HG03175 (cell line): ENCODE measurements around the gene DESI1.
A peak's percentile ranks its signal among the peaks of the same experiment; 100 is the strongest.
"Not testable (repeated sequence)": the region's sequence is repeated elsewhere in the genome, so short reads cannot be mapped to it uniquely, and the experiment has no call there.

ENCODE experiments used
- ATAC-seq: cut with Tn5 transposase; IDR thresholded peaks from one replicate; pipeline ENCODE4 v1.9.1; 2021; ENCODE audit warnings: mild to moderate bottlenecking, moderate library complexity; ENCODE audit not compliant: unreplicated experiment

DESI1 gene

GRCh38 chr22:41620589-41621098, at the start of gene DESI1:
DESI1 (minus strand) TSS chr22:41621043; CDS start chr22:41620839, 204 bp downstream.
- peak; percentile 10 for ATAC-seq

- ATAC-seq: no peak
Observed at GRCh38 chr22:41668971-41669911, 48.4 kb upstream of the DESI1 start.

DNA sequence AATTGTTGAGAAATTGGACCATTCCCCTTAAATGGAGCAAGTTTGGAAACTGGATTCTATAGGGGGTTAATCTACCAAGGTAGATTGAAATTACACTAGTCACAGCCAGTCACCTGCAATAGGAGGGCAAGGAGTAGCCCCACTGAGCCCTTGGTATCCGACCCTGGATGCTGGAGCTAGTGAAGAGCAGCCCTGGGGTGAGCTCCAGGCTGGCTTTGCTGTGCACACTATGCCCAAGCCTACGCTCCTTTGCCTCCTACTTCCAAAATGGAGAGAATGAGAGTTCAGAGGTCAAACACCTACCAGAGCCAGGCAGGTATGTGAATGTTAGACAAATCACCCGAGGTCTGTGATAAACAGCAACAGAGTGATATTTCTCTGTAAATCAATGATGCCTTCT, 44.1 kb upstream of the DESI1 start:
- no peak for ATAC-seq

GRCh38 chr22:41664490-41664889, 43.6 kb upstream of the DESI1 start:
- ATAC-seq: no peak

GRCh38 chr22:41663594-41663993, 42.8 kb upstream of the DESI1 start:
- not testable (repeated sequence) for ATAC-seq

GRCh38 chr22:41661713-41662112, 40.9 kb upstream of the DESI1 start:
- no peak for ATAC-seq

DNA sequence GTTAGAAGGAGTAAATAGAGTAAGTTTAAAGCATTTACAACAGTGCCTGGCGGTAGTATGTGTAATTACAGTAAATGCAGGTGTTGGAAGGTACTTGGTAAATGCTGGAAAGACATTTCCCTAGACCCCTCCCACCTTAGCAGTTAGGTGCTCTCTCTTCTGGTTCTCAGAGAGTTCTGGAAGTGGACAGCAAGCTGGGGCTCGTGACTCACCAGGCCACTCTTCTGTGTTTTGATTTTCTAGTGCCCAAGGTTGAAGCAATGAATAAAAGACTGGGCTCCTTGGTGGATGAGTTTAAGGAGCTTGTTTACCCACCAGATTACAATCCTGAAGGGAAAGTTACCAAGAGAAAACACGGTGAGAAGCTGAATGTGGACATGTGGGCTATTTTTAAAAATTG, 40.2 kb upstream of the DESI1 start:
- no peak for ATAC-seq

- ATAC-seq: no peak
Observed at GRCh38 chr22:41660416-41660815, 39.6 kb upstream of the DESI1 start.

DNA sequence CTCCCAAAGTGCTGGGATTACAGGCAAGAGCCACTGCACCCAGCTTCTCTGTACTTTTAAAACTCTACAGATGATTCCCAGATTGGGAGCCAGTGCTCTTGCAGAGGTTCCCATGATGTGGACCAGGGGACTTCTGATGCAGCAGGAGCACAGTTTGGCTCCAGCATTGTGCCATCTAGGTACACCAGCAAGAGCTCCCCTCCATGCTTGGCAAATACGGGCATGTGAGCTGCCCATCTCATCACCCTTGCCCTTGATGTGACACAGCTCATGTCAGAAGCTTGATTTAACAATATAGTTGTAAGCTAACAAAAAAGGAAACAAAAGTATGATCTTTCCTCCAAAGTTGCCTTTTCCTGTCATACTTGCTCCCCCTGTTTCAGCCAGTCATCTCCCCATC, 39.1 kb upstream of the DESI1 start:
- no peak for ATAC-seq

DNA sequence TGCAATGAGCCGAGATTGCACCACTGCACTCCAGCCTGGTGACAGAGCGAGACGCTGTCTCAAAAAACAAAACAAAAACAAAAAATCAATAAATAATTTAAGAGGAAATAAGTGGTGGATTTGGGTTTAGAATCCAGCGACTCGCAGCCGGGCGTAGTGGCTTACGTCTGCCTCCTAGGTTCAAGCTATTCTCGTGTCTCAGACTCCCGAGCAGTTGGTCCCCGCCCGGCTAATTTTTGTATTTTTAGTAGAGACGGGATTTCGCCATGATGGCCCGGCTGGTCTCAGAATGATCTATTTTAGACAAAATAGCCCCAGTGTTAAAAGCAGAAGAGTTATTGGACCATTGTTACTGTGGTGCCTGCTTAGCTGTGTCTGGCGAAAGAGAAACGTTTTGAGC, 38.0 kb upstream of the DESI1 start:
- ATAC-seq: no peak

GRCh38 chr22:41657709-41658108, 36.9 kb upstream of the DESI1 start:
- ATAC-seq: no peak

- no peak for ATAC-seq
Observed at GRCh38 chr22:41656556-41656955, 35.7 kb upstream of the DESI1 start.

DNA sequence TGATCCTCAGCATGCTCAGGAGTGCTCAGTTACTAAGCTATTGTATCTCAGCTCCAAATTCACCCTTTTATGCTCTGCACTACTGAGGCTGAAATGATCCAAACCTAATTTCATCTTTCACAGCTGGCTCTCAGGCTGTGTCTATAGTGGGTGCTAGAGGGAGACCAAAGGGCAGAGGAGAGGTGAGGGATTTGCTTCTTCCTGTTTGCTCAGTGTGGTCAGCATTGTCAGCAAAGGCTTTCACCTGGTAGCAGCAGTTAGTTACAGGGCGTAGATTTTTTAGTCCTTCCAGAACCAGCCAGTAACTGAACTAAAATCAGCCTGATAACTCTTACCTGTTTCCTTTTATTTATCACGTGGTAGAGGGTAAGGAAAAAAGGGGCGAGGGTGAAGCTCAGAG, 33.5 kb upstream of the DESI1 start:
- ATAC-seq: no peak

GRCh38 chr22:41650821-41651220, 30.0 kb upstream of the DESI1 start:
- ATAC-seq: no peak

DNA sequence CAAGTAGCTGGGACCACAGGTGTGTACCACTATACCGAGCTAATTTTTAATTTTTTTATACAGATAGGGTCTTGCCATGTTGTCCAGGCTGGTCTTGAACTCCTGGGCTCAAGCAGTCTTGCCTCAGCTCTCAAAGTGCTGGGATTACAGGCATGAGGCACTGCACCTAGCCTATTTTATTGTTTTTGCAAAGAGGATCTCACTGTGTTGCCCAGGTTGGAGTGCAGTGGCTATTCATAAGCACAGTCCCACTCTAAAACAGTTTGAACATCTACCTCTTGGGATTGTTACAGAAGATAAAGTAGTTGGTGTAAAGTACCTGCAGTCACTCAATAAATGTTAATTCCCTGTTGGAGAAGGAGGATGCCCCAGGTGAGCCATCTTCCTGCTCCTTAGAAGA, 29.4 kb upstream of the DESI1 start:
- ATAC-seq: no peak

DNA sequence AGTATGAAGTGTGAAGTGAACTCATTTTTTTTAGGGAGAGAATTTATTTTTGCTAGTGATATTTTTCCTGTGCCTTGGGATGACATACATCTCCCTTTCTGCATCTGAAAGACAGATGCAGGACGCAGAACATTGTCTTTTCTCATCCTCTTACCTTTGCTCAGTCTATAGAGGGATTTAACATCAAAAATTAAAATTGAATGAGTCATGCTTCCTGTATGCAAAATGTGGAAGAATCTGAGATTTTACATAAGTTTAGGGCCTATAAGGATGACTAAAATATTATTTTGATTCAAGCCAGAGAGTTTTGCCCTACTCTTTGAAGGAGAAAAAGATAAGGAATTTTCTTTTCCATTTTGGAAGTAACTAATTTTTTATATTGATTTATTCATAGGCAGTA, 27.6 kb upstream of the DESI1 start:
- no peak for ATAC-seq

- no peak for ATAC-seq
Observed at GRCh38 chr22:41647771-41648170, 26.9 kb upstream of the DESI1 start.

DNA sequence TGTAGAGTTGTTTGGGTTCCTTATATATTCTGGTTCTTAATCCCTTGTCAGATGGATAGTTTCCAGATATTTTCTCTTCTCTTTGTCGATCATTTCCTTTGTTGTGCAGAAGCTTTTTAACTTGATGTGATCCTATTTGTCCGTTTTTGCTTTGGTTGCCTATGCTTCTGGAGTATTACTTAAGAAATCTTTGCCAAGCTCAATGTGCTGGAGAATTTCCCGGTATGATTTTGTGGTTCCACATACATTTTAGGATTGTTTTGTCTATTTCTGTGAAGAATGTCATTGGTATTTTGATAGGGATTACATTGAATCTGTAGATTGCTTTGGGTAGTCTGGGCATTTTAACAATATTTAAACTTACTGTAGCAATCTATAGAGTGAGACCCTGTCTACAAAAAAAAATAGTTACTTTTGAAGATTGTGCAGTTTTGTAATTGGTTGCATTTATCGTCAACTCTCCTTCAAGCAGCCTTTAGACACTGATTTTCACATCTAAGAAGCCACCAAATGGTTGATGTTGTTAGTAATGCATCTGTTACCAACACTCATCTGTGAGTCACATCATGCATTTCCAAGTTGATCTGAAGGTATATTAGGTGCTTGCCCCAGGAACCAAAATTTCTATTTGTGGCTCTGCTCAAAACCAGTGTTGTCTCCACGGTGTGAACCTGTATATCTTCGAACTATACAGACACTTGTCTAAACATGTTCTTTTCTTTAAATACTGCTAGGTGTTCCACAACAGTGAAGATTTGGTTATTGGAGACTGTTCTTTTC, 21.7 kb upstream of the DESI1 start:
- ATAC-seq: no peak

DNA sequence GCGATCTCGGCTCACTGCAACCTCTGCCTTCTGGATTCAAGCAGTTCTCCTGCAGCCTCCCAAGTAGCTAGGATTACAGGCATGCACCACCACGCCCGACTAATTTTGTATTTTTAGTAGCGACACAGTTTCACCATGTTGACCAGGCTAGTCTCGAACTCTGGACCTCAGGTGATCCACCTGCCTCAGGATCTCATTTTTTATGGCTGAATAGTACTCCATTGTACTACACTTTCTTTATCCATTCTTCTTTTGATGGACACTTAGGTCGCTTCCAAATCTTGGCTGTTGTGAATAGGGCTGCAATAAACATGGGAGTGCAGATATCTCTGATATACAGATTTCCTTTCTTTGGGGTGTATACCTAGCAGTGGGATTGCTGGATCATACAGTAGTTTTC, 21.0 kb upstream of the DESI1 start:
- no peak for ATAC-seq

DNA sequence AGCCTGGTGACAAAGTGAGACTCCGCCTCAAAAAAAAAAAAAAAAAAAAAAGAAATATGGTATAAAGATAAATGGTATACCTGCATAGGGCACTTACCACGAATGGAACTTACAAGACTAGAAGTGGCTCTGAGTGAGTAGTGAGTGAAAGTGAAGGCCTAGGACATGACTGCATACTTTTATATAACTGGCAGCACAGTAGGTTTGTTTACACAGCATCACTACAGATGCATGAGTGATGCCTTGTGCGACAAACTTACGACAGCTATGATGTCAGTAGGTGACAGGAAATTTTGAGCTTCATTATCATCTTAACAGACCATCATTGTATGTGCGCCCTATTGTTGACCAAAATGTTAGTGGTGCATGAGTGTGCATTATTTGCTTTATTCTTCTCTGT, 17.9 kb upstream of the DESI1 start:
- ATAC-seq: no peak

GRCh38 chr22:41638124-41638523, 17.3 kb upstream of the DESI1 start:
- no peak for ATAC-seq

DNA sequence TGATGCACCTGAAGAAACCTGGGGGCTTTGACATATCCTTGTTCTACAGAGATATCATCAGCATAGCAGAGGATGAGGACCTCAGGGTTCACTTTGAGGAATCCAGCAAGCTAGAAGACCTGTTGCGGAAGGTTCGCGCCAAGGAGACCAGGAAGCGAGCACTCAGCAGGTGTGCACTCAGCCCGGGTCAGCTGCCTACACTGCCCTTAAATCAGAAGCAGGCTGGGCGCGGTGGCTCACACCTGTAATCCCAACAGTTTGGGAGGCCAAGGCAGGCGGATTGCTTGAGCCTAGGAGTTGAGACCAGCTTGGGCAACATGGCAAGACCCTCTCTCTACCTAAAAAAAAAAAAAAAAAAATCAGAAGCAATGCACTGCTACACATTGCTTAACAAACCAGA, 16.8 kb upstream of the DESI1 start:
- ATAC-seq: not testable (repeated sequence)
